ENCODE data around the gene SHTN1. TPM values are rescaled to one million over a fixed set of nuclear protein-coding genes. Genes with fewer than 3 reads are reported as not detected.

The SHTN1 gene
- total and polyA plus RNA-seq, 2 experiments from 2014 or later, result 6.7 to 8.0 TPM

GRCh38 chr10:116891208-116891607, 113.8 kb downstream of the SHTN1 start:
- Histone ChIP-seq H3K4me2 (no peak overlapping the region), H3K4me1 (ENCODE audit: insufficient read depth) (peaks cover 26% of the 10 kb centered on the region), H3K4me3 (no peak overlapping the region), H3K27me3 (ENCODE audit: insufficient read depth) (no peaks in the 10 kb centered on the region), H3K9me2 (ENCODE audit: insufficient read depth) (peaks cover 8% of the 10 kb centered on the region; the same call in 1 of the 2 replicates), H2AFZ (no peak overlapping the region), H4K20me1 (replicated peaks; ENCODE audit: insufficient read depth) (no peaks in the 10 kb centered on the region), H3K27ac (ENCODE audit: low read depth) (no peak overlapping the region), H3K79me2 (replicated peaks; ENCODE audit: insufficient read depth) (no peaks in the 10 kb centered on the region), H3F3A (replicated peaks; ENCODE audit: low read depth) (no peaks in the 10 kb centered on the region), H3K36me3 (ENCODE audit: insufficient read depth) (no peaks in the 10 kb centered on the region)
- DNase-seq (ENCODE audit: low spot score) (no peak), ATAC-seq (no peak)
- Mint-ChIP-seq H3K27me3 (ENCODE audit: insufficient read depth, low read depth, poor library complexity) (no peaks in the 10 kb centered on the region), H3K4me1 (peaks cover 40% of the 10 kb centered on the region), H3K9me3 (no peaks in the 10 kb centered on the region), H3K27ac (no peak overlapping the region), H3K4me3 (no peak overlapping the region), H3K36me3 (ENCODE audit: low read depth) (no peaks in the 10 kb centered on the region)
- no peak for TF ChIP-seq STAT1 (IDR thresholded peaks at IDR 0.05; ENCODE audit: unreplicated experiment)
- TF ChIP-seq JUNB (IDR thresholded peaks at IDR 0.05; ENCODE audit: unreplicated experiment), result no peak
- no peak for TF ChIP-seq EZH2phosphoT487 (IDR thresholded peaks at IDR 0.05; ENCODE audit: unreplicated experiment)
- TF ChIP-seq CTCF (conservative IDR thresholded peaks at IDR 0.05; ENCODE audit: low read depth in 2 of 2), result no peak
- TF ChIP-seq ZNF114 (CRISPR knock-in tag; IDR thresholded peaks at IDR 0.05), result no peak
- no peak for TF ChIP-seq CREB1 (CRISPR knock-in tag; IDR thresholded peaks at IDR 0.05; ENCODE audit: low read depth)

- Mint-ChIP-seq H3K4me1 (peaks cover 33% of the 10 kb centered on the region), H3K27ac (0 out of 2 replicates have a peak overlapping the region, but pooled peaks have one; percentile 8), H3K27me3 (ENCODE audit: insufficient read depth, low read depth, poor library complexity) (no peaks in the 10 kb centered on the region), H3K36me3 (ENCODE audit: low read depth) (no peaks in the 10 kb centered on the region), H3K4me3 (no peak overlapping the region), H3K9me3 (no peaks in the 10 kb centered on the region)
- no peaks in the 10 kb centered on the region for H3K27me3 ChIP-seq (ENCODE audit: insufficient read depth)
- H3K4me1 ChIP-seq (ENCODE audit: insufficient read depth), result peaks cover 22% of the 10 kb centered on the region
- H3K9me2 ChIP-seq (ENCODE audit: insufficient read depth), result peaks cover 8% of the 10 kb centered on the region; the same call in 1 of the 2 replicates
- DNase-seq (ENCODE audit: low spot score), result no peak
- no peaks in the 10 kb centered on the region for H3F3A ChIP-seq (replicated peaks; ENCODE audit: low read depth)
- no peak overlapping the region for H3K27ac ChIP-seq (ENCODE audit: low read depth)
- no peaks in the 10 kb centered on the region for H3K36me3 ChIP-seq (ENCODE audit: insufficient read depth)
- H3K79me2 ChIP-seq (replicated peaks; ENCODE audit: insufficient read depth), result no peaks in the 10 kb centered on the region
- no peak overlapping the region for H3K4me2 ChIP-seq
- no peak overlapping the region for H3K4me3 ChIP-seq
- ATAC-seq, result no peak
- no peaks in the 10 kb centered on the region for H4K20me1 ChIP-seq (replicated peaks; ENCODE audit: insufficient read depth)
- H2AFZ ChIP-seq, result no peak overlapping the region
- TF ChIP-seq ZNF331 (CRISPR knock-in tag; IDR thresholded peaks at IDR 0.05; ENCODE audit: low read depth) (no peak), POLR2AphosphoS5 (IDR thresholded peaks at IDR 0.05; ENCODE audit: low read depth) (no peak), CTCF (conservative IDR thresholded peaks at IDR 0.05; ENCODE audit: low read depth in 2 of 2) (no peak), ETS1 (IDR thresholded peaks at IDR 0.05) (no peak), CREB1 (CRISPR knock-in tag; IDR thresholded peaks at IDR 0.05; ENCODE audit: low read depth) (no peak), EZH2phosphoT487 (IDR thresholded peaks at IDR 0.05; ENCODE audit: unreplicated experiment) (no peak), JUNB (IDR thresholded peaks at IDR 0.05; ENCODE audit: unreplicated experiment) (no peak), STAT1 (IDR thresholded peaks at IDR 0.05; ENCODE audit: unreplicated experiment) (no peak), NANOG (IDR thresholded peaks at IDR 0.05; ENCODE audit: borderline replicate concordance) (no peak), REST (IDR thresholded peaks at IDR 0.05; ENCODE audit: unreplicated experiment) (no peak), ZNF114 (CRISPR knock-in tag; IDR thresholded peaks at IDR 0.05) (no peak)
These were observed 115.9 kb downstream of the SHTN1 start for GRCh38 chr10:116889066-116889465.
